Spleen (tissue), 11 donors: Measurements from ENCODE around the gene UCP3. TPM values are rescaled to one million over a fixed set of nuclear protein-coding genes. Genes with fewer than 3 reads are reported as not detected.
"Not testable (repeated sequence)": the region's sequence is repeated elsewhere in the genome, so short reads cannot be mapped to it uniquely, and the experiment has no call there.

Experiments used
- DNase-seq: peaks from one replicate; pipeline ENCODE4 v3.0.0-alpha.2; 2020
- H3K27ac ChIP-seq, 8 donors: fragments of 200-600 bp; sonication (generic) in 7 of 8; 1 replicate in 4 of 8; 2 replicates in 4 of 8; pipeline versions ENCODE4 v1.5.0 to v1.8.0; 2016 to 2021; ENCODE audit warnings: inconsistent platforms in 4 of 8, mild to moderate bottlenecking in 4 of 8, moderate library complexity in 1 of 8
- H3K27me3 ChIP-seq, 7 donors: fragments of 200-600 bp; sonication (generic) in 6 of 7; replicated peaks in 1 of 7; 1 replicate in 4 of 7; 2 replicates in 3 of 7; pipeline versions ENCODE4 v1.5.0 to v1.8.0; 2016 to 2021; ENCODE audit warnings: inconsistent platforms in 3 of 7, mild to moderate bottlenecking in 1 of 7
- H3K36me3 ChIP-seq, 6 donors: fragments of 200-600 bp; sonication (generic) in 5 of 6; 1 replicate in 4 of 6; 2 replicates in 2 of 6; pipeline versions ENCODE4 v1.5.0 to v1.8.0; 2016 to 2021; ENCODE audit warnings: inconsistent platforms in 2 of 6
- H3K4me1 ChIP-seq, 6 donors: fragments of 200-600 bp; sonication (generic) in 5 of 6; 1 replicate in 3 of 6; 2 replicates in 3 of 6; pipeline versions ENCODE4 v1.5.0 to v1.8.0; 2016 to 2021; ENCODE audit warnings: inconsistent platforms in 3 of 6
- H3K4me3 ChIP-seq, 8 donors: fragments of 200-600 bp; sonication (generic) in 7 of 8; 1 replicate in 4 of 8; 2 replicates in 4 of 8; pipeline versions ENCODE4 v1.5.0 to v1.8.0; 2016 to 2021; ENCODE audit warnings: inconsistent platforms in 4 of 8, mild to moderate bottlenecking in 4 of 8, moderate library complexity in 2 of 8
- H3K9me3 ChIP-seq, 8 donors: fragments of 200-600 bp; sonication (generic) in 7 of 8; 1 replicate in 4 of 8; 2 replicates in 4 of 8; pipeline versions ENCODE4 v1.5.0 to v1.8.0; 2016 to 2021; ENCODE audit warnings: inconsistent platforms in 4 of 8
- POLR2A ChIP-seq, 3 donors: fragments of 450-650 bp; IDR thresholded peaks; one replicate each; pipeline ENCODE4 v1.5.1; 2017; ENCODE audit warnings: antibody characterized with exemption in 3 of 3, mild to moderate bottlenecking in 1 of 3
- POLR2AphosphoS5 ChIP-seq, 3 donors: sonication (generic); formaldehyde crosslinking; IDR thresholded peaks; one replicate each; pipeline ENCODE4 v1.5.1; 2017; ENCODE audit warnings: antibody characterized with exemption in 3 of 3
- WGBS, 5 donors: extraction: QIAGEN DNeasy Blood & Tissue Kit in 3 of 5; methylation state at CpG; one replicate each; pipeline versions ENCODE4 v1.1.5 to v1.1.7; 2013 to 2018; 5-methylcytosine and 5-hydroxymethylcytosine counted together
- intact Hi-C: fragments of 100-400 bp; cut with DNase I; formaldehyde crosslinking; loops from one replicate; pipeline ENCODE4 v1.15.0; 2023; ENCODE audit warnings: low total_unique reads
- polyA plus RNA-seq, 3 donors: library from polyadenylated mRNA; stranded (reverse); fragments of 200-250 nt; gene quantifications; one replicate each; pipeline ENCODE4 v1.2.1, GENCODE V29; 2013
- total RNA-seq, 7 donors: library from RNA; depleted of rRNA in 3 of 7; stranded (reverse); fragments of >200 nt in 3 of 7; fragmentation: NEBNext Ultra II Directional in 4 of 7; extraction: Animal tissue kit (Norgen Biotek cat#: 25700) in 4 of 7; gene quantifications; one replicate each; pipeline versions ENCODE4 v1.1.0 to v1.2.1, GENCODE V29; 2016 to 2021
- TF ChIP-seq, protein P1 (sequence below), 11 experiments: fragments of 200-600 bp in 7 of 11; fragments of 450-650 bp in 4 of 11; sonication (generic) in 4 of 11; IDR thresholded peaks in 8 of 11; conservative IDR thresholded peaks in 3 of 11; 1 replicate in 7 of 11; 2 replicates in 4 of 11; pipeline versions ENCODE4 v1.4.0 to v1.8.0; 2016 to 2021; ENCODE audit warnings: antibody characterized with exemption in 11 of 11, inconsistent platforms in 4 of 11, mild to moderate bottlenecking in 1 of 11
- donor health status: healthy with polysubstance abuse.
- donor health status: DM: no; HTN: no; CAD: no; lungs with moderate emphysema.
- donor health status: DM: no; HTN: no; CAD: no.
- donor health status: Bipolar disorder and iron deficiency.
- donor health status: healthy.
- donor health status: DM: no; HTN: no; CAD: no.
- donor health status: DM: yes; HTN: yes; CAD: no.

Gene UCP3
- total and polyA plus RNA-seq, 10 donors = 0.68 to 7.1 (median 4.2) TPM

DNA sequence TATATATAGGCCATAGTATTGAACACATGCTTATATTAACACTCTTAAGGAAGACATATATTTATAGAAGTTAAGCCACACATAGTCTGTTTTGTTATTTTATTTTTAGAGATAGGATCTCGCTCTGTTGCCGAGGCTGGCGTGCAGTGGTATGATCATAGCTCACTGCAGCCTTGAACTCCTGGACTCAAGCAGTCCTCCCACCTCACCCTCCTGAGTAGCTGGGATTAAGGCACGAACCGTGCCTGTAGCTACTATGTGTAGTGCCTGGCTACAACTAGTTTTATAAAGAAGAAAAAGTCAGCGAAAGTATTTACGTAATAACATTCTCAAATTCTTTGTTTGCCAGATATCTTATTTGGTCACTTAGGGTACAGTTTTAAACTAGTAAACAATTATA is 20.7 kb downstream of the UCP3 start:
- no peak overlapping the region for H3K4me3 ChIP-seq
- intact Hi-C loops = no loop called here
- TF ChIP-seq POLR2AphosphoS5 (IDR thresholded peaks at IDR 0.05) (no peak), POLR2A (IDR thresholded peaks at IDR 0.05) (no peak)
- TF ChIP-seq, protein P1, sequence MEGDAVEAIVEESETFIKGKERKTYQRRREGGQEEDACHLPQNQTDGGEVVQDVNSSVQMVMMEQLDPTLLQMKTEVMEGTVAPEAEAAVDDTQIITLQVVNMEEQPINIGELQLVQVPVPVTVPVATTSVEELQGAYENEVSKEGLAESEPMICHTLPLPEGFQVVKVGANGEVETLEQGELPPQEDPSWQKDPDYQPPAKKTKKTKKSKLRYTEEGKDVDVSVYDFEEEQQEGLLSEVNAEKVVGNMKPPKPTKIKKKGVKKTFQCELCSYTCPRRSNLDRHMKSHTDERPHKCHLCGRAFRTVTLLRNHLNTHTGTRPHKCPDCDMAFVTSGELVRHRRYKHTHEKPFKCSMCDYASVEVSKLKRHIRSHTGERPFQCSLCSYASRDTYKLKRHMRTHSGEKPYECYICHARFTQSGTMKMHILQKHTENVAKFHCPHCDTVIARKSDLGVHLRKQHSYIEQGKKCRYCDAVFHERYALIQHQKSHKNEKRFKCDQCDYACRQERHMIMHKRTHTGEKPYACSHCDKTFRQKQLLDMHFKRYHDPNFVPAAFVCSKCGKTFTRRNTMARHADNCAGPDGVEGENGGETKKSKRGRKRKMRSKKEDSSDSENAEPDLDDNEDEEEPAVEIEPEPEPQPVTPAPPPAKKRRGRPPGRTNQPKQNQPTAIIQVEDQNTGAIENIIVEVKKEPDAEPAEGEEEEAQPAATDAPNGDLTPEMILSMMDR (IDR thresholded peaks at IDR 0.05 in 8 of 11, conservative IDR thresholded peaks at IDR 0.05 in 3 of 11) = no peak
- DNase-seq = peak; percentile 20
- no peaks in the 10 kb centered on the region for H3K36me3 ChIP-seq
- H3K27ac ChIP-seq = no peak overlapping the region
- H3K27me3 ChIP-seq = no peaks in the 10 kb centered on the region
- peaks cover 8 to 48% (median 29%) of the 10 kb centered on the region in 6 donors for H3K4me1 ChIP-seq
- WGBS, 5 donors = 89 to 95% (median 92%) methylated on average over 7 of the region's 7 CpGs
- no peaks in the 10 kb centered on the region for H3K9me3 ChIP-seq

DNA sequence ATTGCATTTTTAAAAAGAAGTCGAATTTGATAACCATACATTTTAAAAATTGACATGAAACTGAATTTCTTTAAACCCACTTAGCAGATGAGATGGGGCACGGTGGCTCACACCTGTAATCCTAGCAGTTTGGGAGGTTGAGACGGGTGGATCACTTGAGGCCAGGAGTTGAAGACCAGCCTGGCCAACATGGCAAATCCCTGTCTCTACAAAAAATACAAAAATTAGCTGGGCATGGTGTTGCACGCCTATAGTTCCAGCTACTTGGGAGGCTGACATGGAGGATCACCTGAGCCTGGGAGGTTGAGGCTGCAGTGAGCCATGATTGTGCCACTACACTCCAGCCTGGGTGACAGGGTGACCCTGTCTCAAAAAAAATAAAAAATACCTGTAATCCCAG is 23.2 kb downstream of the UCP3 start:
- H3K4me1 ChIP-seq = peaks cover 14 to 47% (median 28%) of the 10 kb centered on the region in 6 donors
- H3K9me3 ChIP-seq, H3K4me3 ChIP-seq, H3K27ac ChIP-seq, H3K36me3 ChIP-seq, H3K27me3 ChIP-seq, intact Hi-C loops: not testable (repeated sequence)
- peak; percentile 54 for DNase-seq
- WGBS, 5 donors = 90 to 96% (median 94%) methylated on average over 4 of the region's 4 CpGs

DNA sequence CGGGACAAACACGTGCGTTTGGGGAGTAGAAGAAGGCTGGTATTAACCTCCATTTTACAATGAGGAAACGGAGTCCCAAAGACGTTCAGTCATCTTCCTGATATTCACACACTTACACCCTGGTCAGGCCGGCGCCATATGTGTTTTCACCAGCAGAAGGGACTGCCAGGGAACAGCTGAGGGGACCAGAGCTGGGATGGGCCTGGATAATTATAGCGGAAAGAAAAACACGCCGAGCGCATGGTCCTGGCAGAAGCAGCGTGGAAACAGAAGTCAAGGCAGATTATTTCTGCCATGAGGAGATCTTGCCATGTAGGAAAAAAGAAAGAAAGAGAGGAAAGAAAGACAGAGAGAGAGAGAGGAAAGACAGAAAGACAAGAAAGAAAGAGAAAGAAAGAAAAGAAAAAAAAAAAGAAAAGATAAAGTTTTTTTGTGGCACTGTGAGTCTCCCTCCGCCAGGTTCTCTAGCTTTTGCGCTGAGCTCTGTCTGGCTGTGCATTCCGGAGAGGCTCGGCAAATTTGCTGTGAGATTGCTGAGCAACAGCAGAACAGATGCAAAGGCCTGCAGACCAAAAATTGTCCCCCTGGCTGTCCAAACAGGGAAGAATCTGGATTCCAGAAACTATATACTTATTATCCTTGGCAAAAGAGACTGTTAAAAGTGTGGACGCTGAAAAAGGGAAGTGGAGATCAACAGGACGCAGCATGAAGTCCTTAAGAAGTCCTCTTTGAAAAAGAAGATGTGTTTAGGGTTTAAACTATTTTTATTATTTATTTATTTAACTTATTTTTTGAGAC is 24.9 kb downstream of the UCP3 start:
- Histone ChIP-seq H3K27me3 (no peaks in the 10 kb centered on the region), H3K9me3 (no peaks in the 10 kb centered on the region), H3K4me1 (peaks cover 28 to 64% (median 45%) of the 10 kb centered on the region in 6 donors), H3K27ac (peak overlapping the region; percentile 93 to 97 (median 95)), H3K36me3 (peaks cover 0 to 24% (median 2%) of the 10 kb centered on the region in 6 donors), H3K4me3 (peak overlapping the region; percentile 57 to 89 (median 82))
- intact Hi-C loops = no loop called here
- peak; percentile 49 for DNase-seq
- 52 to 58% (median 55%) methylated on average over 18 of the region's 18 CpGs for WGBS, 5 donors
- TF ChIP-seq, protein P1 (IDR thresholded peaks at IDR 0.05 in 8 of 11, conservative IDR thresholded peaks at IDR 0.05 in 3 of 11) = no peak
- no peak for TF ChIP-seq POLR2AphosphoS5 (IDR thresholded peaks at IDR 0.05)
- TF ChIP-seq POLR2A (IDR thresholded peaks at IDR 0.05) = no peak

DNA sequence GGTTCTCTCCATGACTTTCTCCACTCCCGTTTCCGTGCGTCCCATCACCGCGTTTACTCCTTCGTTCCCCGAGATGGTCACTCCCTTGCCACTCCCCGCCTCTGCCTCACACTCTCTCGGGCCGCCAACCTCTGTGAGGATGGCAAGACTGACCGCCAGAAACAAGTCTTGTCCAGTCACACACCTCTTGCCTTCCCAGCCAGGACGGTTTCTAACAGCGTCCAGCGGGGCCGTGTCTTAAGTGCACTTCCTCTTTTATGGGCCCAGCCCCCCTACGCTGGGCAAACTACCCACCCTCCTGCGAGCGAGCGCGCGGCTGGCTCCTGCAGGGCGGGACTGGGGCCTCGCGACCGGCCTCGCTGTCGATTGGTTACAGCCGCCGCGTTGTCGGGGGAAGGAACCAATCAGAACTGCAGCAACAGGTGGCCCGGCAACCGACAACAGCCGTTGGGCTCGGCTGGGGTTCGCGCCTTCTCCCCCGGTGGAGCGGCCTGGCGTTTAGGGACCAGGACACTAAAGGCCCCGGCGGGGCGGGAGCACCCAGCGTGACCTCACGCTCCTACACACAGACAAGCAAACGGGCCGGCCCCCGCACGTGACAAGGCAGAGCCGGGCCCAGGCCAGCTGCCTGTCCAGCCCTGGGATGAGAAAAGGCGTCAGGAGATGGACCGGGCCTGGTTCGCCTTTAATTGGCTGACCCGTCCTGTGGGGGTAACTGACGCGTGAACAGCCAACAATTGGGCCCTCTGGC is 25.7 kb downstream of the UCP3 start:
- peaks cover 36 to 72% (median 53%) of the 10 kb centered on the region in 6 donors for H3K4me1 ChIP-seq
- H3K27ac ChIP-seq = peak overlapping the region; percentile 93 to 97 (median 95)
- WGBS, 5 donors = 1 to 3% (median 1%) methylated on average over 45 to 56 of the region's 56 CpGs
- H3K36me3 ChIP-seq = peaks cover 0 to 32% (median 8%) of the 10 kb centered on the region in 6 donors
- H3K9me3 ChIP-seq = no peaks in the 10 kb centered on the region
- TF ChIP-seq POLR2A (IDR thresholded peaks at IDR 0.05) (peak; percentile 47 to 85 (median 70)), POLR2AphosphoS5 (IDR thresholded peaks at IDR 0.05) (peak; percentile 91 to 95 (median 94))
- TF ChIP-seq, protein P1 (IDR thresholded peaks at IDR 0.05 in 8 of 11, conservative IDR thresholded peaks at IDR 0.05 in 3 of 11) = peak in 2 of 11 experiments; percentile 18 to 26
- H3K27me3 ChIP-seq = no peaks in the 10 kb centered on the region
- intact Hi-C loops = no loop called here
- DNase-seq = peak; percentile 99
- peak overlapping the region; percentile 57 to 89 (median 82) for H3K4me3 ChIP-seq
